GM12873 (cell line): ENCODE measurements around the gene PAX2.

Experiments
- CTCF ChIP-seq: IDR thresholded peaks from 2 replicates; pipeline ENCODE4 v1.5.1; 2012; ENCODE audit warnings: low read depth, mild to moderate bottlenecking, moderate library complexity, low read length, control low read depth; ENCODE audit not compliant: insufficient read depth; ENCODE audit errors: missing control alignments

The PAX2 gene

GRCh38 chr10:100869399-100869798 is 124.0 kb downstream of the PAX2 start:
- no peak for TF ChIP-seq CTCF

- peak; percentile 82 for TF ChIP-seq CTCF
These were observed 126.8 kb downstream of the PAX2 start for GRCh38 chr10:100872034-100872791.

DNA sequence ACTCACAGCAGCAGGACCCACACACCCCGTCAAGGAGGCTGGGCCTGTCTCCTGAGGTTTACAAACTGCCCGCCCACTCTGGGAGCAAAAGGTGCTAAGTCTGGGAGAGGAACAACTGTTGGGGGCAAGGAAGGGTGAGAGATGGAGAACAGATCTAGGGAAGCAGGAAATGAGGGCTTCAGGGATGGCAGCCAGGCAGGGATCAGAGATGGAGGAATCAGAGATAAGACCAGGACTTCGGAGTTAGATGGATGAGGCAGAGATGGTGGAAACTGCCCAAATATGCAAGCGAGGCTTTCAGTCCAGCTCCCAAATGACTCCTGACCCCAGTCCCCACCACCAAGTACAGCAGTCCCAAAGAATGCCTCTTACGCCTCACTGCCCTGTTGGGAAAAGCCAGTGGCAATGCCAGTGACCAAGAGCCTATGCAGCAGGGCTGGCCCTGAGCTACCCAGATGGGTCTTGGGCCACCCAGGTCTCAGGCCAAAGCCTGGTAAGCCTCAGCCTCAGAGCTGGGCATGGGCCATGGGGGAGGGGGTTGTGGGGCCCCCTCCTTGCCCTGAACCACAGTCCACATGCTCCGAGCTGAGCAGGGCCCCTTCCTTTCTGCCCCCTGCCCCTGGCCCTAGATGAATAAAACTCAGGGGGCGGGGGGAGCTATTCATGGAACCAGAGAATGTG is 127.9 kb downstream of the PAX2 start:
- TF ChIP-seq CTCF: no peak

DNA sequence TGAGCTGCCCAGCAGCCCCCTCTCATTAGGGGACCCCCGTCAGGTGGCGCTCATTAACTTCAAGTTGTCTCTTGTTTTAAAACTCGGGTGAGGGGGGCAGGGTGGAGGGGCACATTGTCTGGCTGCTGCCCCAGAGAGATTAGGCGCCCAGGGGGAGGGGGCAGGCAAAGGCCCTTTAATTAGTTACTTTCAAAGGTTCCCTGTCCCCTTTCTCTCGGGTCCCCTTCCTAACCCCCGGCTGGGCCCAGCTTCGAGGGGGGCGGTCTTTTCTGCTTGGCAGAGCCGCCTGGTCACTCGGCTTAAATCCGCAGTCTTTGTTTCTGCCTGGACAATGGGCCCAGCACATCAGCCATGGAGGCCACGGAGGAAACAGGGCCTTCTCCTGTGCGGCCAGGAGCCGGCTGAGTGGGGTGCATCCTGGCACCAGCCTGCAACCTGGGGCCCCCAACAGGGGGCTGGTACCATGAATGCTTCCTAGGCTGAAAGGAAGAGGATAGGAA is 128.5 kb downstream of the PAX2 start:
- no peak for TF ChIP-seq CTCF

DNA sequence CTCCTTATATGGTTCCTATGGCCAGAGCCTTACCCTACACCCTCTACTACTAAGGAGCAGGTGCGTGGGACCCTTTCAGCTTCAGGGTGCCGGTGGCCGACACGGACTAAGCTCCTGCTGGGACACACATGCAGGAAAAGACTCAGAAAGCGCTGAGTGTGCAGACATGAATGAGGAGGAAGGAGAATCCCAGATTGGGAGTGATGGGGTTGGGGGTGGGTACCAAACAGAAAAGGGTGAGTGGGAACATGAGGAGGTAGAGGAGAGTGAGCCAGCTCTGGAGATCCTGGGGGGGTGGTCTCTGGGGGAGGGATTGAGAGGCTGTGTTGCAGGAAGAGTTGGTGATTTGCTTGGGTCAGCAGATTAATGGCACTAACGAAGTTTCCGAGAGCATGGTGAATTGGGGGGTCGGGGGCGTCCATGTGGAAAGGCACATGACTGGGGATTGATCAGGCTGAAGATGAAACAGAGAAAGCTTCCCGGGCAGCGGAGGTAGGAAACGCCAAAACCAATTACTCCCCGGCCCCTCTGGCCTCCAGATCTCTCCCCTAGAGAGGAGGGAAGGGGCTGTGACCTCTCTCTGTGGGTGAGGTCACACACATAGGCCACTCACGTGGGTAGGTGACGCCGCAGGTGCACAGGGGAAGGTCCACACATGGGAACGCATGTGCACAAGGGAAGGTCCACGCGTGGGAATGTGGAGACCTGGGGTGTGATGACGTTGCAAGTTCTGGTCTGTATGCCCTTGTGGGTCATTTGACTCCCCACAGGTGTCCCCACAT is 129.5 kb downstream of the PAX2 start:
- no peak for TF ChIP-seq CTCF

DNA sequence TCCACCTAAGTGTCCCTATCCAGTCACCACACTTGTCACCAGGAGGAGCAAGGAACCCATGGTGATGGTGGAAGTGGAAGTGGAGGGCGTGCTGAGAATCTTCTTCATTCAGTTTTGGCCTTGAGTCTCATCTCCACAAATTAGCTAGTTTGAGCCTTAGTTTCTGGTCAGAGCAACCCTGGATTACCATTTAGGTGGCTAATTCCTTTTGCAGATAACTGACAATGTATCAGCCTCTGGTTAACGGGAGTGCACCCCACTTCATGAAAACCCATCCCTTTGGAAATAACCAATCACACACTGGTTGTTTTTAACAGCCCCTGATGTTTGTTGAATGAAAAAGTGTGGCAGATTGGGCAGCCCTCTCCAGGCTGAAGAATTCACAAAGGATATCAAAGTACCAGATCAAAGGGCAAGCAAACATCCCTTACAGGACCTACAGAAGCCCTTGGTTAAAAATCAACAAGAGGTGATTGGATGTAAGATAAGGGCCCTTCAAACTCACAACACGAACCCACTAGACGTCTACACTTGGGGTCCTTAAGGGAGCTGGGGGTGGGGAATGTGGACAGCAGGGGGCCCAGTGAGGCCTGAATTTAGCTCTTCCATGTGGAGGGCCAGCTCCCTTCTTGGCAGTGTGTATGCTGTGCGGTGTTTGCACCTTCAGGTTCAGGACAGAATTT is 130.2 kb downstream of the PAX2 start:
- TF ChIP-seq CTCF: no peak
